GM19239 (cell line): ENCODE data around the gene KCNJ3.
"Not testable (repeated sequence)": the region's sequence is repeated elsewhere in the genome, so short reads cannot be mapped to it uniquely, and the experiment has no call there.

Experiments used
- DNase-seq: peaks from one replicate; pipeline ENCODE4 v3.0.0; 2011; ENCODE audit warnings: low spot score; ENCODE audit not compliant: insufficient read length
- FAIRE-seq: peaks from 2 replicates; lab custom pipeline; 2011; peaks lifted over from hg19 to GRCh38; lab: Jason Lieb, UNC

Gene KCNJ3

DNA sequence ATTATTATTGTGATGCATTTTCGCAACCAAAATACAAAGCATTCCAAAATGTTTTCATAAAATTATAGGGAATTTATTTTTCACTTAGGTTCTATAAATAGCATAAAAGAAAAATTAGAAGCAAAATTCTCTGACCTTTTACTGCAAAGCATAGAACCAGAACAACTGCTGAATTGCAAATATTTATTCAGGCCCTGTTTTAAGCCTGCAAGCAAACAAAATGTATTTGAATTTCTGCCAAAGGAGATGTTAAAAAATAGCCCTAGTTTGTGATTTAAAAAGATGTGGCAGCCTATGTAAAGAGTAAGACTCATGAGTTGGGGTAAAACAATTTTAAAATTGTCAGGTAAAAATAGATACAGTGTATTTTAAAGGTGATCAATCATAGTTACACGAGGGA, 138.1 kb downstream of the KCNJ3 start:
- DNase-seq (no peak), FAIRE-seq (no peak)

DNA sequence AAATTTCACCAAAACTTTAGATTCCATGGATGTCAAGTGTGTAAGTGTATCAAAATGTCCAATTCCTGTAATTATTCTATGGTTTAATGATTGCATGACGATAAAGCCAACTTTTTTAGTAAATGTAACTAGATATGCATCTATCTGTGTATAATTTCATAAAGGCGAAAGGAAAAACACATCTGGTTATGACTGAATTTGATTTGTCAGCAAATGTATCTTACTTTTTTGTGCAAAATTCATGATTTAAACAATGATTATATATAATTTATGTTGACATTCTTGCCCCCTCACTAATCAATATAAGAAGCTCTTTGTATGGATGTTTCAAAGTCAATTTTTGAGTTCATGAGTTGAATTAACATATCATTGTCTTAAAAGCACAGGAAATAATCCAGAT, 138.5 kb downstream of the KCNJ3 start:
- FAIRE-seq (no peak), DNase-seq (no peak)

DNA sequence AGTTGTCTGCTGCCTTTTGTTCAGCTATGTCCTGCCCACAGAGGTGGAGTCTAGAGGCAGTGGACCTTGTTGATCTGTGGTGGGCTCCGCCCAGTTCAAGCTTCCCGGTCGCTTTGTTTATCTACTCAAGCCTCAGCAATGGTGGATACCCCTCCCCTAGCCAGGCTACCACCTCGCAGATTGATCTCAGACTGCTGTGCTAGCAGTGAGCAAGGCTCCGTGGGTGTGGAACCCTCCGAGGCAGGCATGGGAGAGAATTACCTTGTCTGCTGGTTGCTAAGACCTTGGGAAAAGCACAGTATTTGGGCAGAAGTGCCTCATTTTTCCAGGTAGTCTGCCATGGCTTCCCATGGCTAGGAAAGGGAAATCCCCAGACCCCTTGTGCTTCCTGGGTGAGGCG, 146.0 kb downstream of the KCNJ3 start:
- no peak for FAIRE-seq
- no peak for DNase-seq

GRCh38 chr2:154846842-154847241, 148.3 kb downstream of the KCNJ3 start:
- FAIRE-seq (no peak), DNase-seq (no peak)

DNA sequence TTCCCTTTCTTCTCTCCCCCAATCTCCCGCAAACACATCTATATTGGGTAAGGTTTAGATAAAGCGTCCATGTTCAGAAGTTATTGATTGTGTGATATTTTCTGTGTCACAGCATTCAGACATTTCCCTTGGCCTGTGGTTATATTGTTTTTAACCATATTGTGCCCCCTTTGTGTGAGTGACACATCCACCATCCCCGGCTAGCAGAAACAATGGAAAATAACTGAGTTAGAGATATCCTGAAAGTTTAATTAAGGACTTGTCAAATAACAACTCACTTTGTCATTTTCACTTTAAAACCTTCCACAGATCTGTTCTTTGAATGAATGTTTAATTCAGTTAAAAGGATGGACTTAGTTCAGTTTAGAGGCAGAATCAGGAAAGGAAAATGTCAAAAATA, 151.0 kb downstream of the KCNJ3 start:
- no peak for FAIRE-seq
- no peak for DNase-seq

GRCh38 chr2:154850532-154850931, 152.0 kb downstream of the KCNJ3 start:
- no peak for DNase-seq
- FAIRE-seq = no peak

- FAIRE-seq (no peak), DNase-seq (no peak)
Measured at GRCh38 chr2:154855138-154855537, 156.6 kb downstream of the KCNJ3 start.

- not testable (repeated sequence) for FAIRE-seq, DNase-seq
Measured at GRCh38 chr2:154867151-154867550, 168.7 kb downstream of the KCNJ3 start.

DNA sequence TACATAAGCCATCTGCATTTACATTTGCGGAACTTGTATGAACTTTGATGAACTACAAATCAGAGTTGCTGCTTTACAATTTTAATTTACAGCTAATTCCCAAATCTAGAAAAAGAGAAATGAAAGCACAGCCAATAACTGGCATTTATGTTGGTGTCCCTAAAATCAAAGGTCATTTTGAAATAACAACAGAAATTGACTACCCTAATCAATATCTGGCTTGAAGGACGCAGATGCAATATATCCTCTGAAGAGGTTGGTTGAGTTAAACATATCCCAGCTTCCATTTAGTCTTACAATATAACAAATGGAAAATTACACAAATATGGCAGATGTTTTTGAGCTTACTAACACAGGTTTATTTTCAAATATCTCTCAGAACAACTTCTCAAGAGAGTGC, 177.5 kb downstream of the KCNJ3 start:
- no peak for FAIRE-seq

DNA sequence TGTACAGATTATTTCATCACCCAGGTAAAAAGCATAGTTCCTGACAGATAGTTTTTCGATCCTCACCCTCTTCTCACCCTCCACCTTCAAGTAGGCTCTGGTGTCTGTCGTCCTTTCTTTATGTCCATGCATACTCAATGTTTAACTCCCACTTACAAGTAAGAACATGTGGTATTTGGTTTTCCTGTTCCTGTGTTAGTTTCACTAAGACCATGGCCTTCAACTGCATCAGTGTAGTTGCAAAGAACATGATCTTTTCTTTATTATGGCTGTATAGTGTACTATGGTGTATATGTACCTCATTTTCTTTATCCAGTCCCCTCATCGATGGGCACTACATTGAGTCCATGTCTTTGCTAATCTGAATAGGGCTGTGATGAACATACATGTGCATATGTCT, 184.2 kb downstream of the KCNJ3 start:
- FAIRE-seq = no peak
- DNase-seq = no peak

More for the DNA sequence above, 177.5 kb downstream of the KCNJ3 start:
- no peak for DNase-seq

- FAIRE-seq (no peak), DNase-seq (no peak)
Measured at GRCh38 chr2:154886316-154886715, 187.8 kb downstream of the KCNJ3 start.

GRCh38 chr2:154898269-154898668, 199.8 kb downstream of the KCNJ3 start:
- DNase-seq = no peak

GRCh38 chr2:154901063-154901462, 202.6 kb downstream of the KCNJ3 start:
- DNase-seq (no peak), FAIRE-seq (no peak)

More at GRCh38 chr2:154898269-154898668, 199.8 kb downstream of the KCNJ3 start:
- no peak for FAIRE-seq
